Measurements from ENCODE around the gene SCRT2.
A peak's percentile ranks its signal among the peaks of the same experiment; 100 is the strongest.

The SCRT2 gene

DNA sequence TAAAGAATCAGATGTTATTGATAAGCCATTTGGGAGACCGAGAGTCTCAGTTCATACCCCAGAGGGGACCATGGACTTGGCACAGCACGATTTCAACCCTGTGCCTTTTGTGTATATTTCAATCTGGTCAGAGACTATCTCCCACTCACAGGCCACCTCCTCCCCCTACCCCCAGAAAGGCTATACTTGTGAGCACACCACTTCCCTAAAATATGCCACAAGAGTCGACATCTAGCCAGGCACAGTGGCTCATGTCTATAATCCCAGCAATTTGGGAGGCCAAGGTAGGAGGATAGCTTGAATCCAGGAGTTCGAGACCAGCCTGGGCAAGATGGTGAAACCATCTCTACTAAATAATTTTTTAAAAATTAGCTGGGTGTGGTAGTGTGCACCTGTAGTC lies 51.9 kb downstream of the SCRT2 start:
- DNase-seq (ENCODE audit: low read depth in 2 of 2) = no peak
- H3K4me3 ChIP-seq (replicated peaks in 1 of 2; ENCODE audit: low read depth in 2 of 2, low read length in 2 of 2) = no peak overlapping the region
- TF ChIP-seq, protein P1, sequence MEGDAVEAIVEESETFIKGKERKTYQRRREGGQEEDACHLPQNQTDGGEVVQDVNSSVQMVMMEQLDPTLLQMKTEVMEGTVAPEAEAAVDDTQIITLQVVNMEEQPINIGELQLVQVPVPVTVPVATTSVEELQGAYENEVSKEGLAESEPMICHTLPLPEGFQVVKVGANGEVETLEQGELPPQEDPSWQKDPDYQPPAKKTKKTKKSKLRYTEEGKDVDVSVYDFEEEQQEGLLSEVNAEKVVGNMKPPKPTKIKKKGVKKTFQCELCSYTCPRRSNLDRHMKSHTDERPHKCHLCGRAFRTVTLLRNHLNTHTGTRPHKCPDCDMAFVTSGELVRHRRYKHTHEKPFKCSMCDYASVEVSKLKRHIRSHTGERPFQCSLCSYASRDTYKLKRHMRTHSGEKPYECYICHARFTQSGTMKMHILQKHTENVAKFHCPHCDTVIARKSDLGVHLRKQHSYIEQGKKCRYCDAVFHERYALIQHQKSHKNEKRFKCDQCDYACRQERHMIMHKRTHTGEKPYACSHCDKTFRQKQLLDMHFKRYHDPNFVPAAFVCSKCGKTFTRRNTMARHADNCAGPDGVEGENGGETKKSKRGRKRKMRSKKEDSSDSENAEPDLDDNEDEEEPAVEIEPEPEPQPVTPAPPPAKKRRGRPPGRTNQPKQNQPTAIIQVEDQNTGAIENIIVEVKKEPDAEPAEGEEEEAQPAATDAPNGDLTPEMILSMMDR (IDR thresholded peaks at IDR 0.05; ENCODE audit: low read depth, low read length) = no peak

DNA sequence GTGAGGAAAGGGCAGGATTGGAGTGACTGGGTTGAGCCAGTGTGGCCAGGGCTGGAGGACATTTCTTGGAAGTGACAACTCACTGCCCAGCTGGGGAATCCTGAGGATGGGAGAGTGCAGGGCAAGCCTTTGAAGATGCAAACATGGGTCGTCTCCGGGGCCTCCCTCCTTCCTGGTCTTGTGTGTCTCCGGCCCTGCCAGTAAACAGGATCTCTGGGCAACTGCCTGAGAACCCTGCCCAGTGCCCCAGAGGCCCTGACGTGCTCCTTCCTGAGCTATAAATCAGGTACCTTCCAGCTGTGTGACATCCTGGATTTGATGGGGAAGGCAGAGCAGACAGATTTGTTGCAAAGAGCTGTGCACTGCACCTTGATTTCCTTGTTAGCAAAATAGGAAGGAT lies 52.6 kb downstream of the SCRT2 start:
- no peak for DNase-seq (ENCODE audit: low read depth in 2 of 2)
- TF ChIP-seq, protein P1 (IDR thresholded peaks at IDR 0.05; ENCODE audit: low read depth, low read length) = no peak
- H3K4me3 ChIP-seq (replicated peaks in 1 of 2; ENCODE audit: low read depth in 2 of 2, low read length in 2 of 2) = no peak overlapping the region

DNA sequence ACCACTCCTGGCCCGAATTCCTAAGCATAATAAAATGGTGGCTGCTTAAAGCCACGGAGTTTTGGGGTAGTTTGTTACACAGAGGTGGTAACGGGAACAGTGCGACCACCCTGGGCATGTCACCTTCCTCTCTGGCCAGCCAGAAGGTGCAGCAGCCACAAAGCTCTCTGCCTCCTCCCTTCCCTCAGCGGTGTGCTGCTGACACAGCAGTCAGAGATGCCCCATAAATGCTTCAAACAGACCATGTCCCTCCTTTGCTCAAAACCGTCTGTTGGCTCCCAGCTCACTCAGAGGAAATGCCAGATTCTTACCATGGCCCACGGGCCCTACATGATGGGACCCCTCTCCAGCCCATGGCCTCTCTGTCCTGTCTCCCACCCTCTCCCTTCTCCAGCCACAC lies 53.4 kb downstream of the SCRT2 start:
- TF ChIP-seq, protein P1 (IDR thresholded peaks at IDR 0.05; ENCODE audit: low read depth, low read length) = no peak
- H3K4me3 ChIP-seq (replicated peaks in 1 of 2; ENCODE audit: low read depth in 2 of 2, low read length in 2 of 2) = no peak overlapping the region

DNA sequence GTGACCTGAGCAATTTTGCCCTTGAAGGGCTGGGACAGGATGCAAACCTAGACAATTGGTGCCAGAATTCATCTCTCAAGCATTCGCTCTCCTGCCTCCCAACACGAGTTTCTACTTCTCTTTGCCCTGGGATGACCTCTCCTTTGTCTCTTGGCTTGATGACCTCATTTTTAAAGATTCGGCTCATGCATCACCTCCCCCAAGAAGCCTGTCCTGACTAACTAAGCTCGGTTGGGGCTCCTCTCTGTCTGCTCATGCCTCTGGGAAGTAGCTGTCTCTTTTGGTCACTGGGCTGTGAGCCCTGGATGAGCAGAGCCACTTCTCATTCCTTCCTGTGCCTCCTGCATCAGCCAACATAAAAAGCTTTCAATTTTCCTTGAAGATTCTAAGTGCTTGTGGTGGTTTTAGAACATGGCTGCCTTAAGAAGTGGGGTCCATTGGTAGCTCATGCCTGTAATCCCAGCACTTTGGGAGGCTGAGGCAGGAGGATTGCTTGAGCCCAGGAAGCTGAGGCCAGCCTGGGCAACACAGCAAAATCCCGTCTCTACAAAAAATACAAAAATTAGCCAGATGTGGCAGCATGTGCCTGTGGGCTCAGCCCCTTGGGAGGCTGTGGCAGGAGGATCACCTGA lies 54.4 kb downstream of the SCRT2 start:
- peak in 1 of 2 donors; percentile 54 for DNase-seq (ENCODE audit: low read depth in 2 of 2)
- TF ChIP-seq, protein P1 (IDR thresholded peaks at IDR 0.05; ENCODE audit: low read depth, low read length) = no peak
- no peak overlapping the region for H3K4me3 ChIP-seq (replicated peaks in 1 of 2; ENCODE audit: low read depth in 2 of 2, low read length in 2 of 2)

More for the DNA sequence above, 53.4 kb downstream of the SCRT2 start:
- no peak for DNase-seq (ENCODE audit: low read depth in 2 of 2)

DNA sequence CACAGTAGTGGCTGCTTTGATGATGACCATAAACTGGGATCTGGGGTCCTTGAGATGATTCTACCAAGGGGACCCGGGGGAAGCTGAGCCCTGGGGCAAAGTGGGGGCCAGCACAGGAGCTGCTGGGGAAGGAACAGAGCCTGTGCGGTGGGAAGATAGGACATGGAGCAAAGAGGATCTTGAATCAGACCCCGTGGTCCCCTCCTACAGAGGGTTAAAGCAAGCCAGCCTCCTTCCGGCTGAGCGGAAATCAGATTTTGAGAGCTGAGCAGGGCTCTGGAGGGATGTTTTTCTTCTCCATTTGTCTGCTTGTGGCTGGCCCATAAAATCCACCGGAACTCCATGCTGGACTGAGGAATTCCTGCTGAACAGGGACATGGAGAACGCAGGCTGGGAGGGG lies 55.4 kb downstream of the SCRT2 start:
- TF ChIP-seq, protein P1 (IDR thresholded peaks at IDR 0.05; ENCODE audit: low read depth, low read length) = no peak
- DNase-seq (ENCODE audit: low read depth in 2 of 2) = no peak
- no peak overlapping the region for H3K4me3 ChIP-seq (replicated peaks in 1 of 2; ENCODE audit: low read depth in 2 of 2, low read length in 2 of 2)

DNA sequence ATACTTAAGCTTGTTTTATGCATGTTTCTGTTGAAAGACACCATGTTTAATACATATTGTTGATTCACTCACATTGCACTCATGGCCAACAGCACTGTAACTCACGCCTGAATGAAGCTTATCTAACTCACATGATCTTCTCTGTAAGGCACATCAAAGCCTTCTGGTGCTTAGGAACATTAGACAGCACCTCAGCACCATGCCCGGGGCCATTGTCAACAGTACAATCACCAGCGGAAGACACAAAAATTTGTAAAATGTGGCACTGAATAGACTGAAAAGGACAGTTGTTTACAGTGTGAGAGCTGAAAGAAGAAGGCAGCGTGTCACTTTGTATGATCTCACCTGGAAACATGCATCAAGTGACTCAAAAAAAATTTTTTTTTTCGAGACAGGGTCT lies 56.6 kb downstream of the SCRT2 start:
- no peak for DNase-seq (ENCODE audit: low read depth in 2 of 2)
- TF ChIP-seq, protein P1 (IDR thresholded peaks at IDR 0.05; ENCODE audit: low read depth, low read length) = no peak
- no peak overlapping the region for H3K4me3 ChIP-seq (replicated peaks in 1 of 2; ENCODE audit: low read depth in 2 of 2, low read length in 2 of 2)
